ENCODE measurements around the gene NEU2.
"Not testable (repeated sequence)": the region's sequence is repeated elsewhere in the genome, so short reads cannot be mapped to it uniquely, and the experiment has no call there.

NEU2 gene

GRCh38 chr2:233058717-233059546 lies 26.5 kb downstream of the NEU2 start:
- no peak for DNase-seq

GRCh38 chr2:233059547-233059796 lies 27.0 kb downstream of the NEU2 start:
- DNase-seq = no peak

- peak; percentile 70 for DNase-seq
Observed at GRCh38 chr2:233059797-233060500, 27.5 kb downstream of the NEU2 start, which contains the start of gene INPP5D. TSS of gene INPP5D (plus strand) at chr2:233060342. CDS start at chr2:233060479, 137 bp downstream.

GRCh38 chr2:233060501-233060979 lies 28.1 kb downstream of the NEU2 start:
- no peak for DNase-seq

GRCh38 chr2:233060980-233061590 lies 28.6 kb downstream of the NEU2 start:
- no peak for DNase-seq

GRCh38 chr2:233061591-233062450 lies 29.3 kb downstream of the NEU2 start:
- DNase-seq = no peak

- DNase-seq = no peak
Observed at GRCh38 chr2:233062451-233062850, 30.0 kb downstream of the NEU2 start.

GRCh38 chr2:233062946-233063268 lies 30.4 kb downstream of the NEU2 start:
- no peak for DNase-seq

- no peak for DNase-seq
Observed at GRCh38 chr2:233063269-233063975, 30.9 kb downstream of the NEU2 start.

GRCh38 chr2:233063976-233064411 lies 31.5 kb downstream of the NEU2 start:
- no peak for DNase-seq

GRCh38 chr2:233064530-233065199 lies 32.2 kb downstream of the NEU2 start:
- no peak for DNase-seq

- DNase-seq = not testable (repeated sequence)
Observed at GRCh38 chr2:233065200-233065589, 32.7 kb downstream of the NEU2 start.

- no peak for DNase-seq
Observed at GRCh38 chr2:233065954-233066470, 33.5 kb downstream of the NEU2 start.

- DNase-seq = no peak
Observed at GRCh38 chr2:233068762-233069418, 36.4 kb downstream of the NEU2 start.

- no peak for DNase-seq
Observed at GRCh38 chr2:233072838-233073237, 40.4 kb downstream of the NEU2 start.

- DNase-seq = no peak
Observed at GRCh38 chr2:233074106-233074505, 41.6 kb downstream of the NEU2 start.

- DNase-seq = no peak
Observed at GRCh38 chr2:233075141-233075965, 42.9 kb downstream of the NEU2 start.

- no peak for DNase-seq
Observed at GRCh38 chr2:233075966-233076339, 43.5 kb downstream of the NEU2 start.

- no peak for DNase-seq
Observed at GRCh38 chr2:233076749-233077148, 44.3 kb downstream of the NEU2 start.

GRCh38 chr2:233079473-233079877 lies 47.0 kb downstream of the NEU2 start:
- DNase-seq = no peak
